Thyroid gland (tissue), 4 donors: Measurements from ENCODE around the gene CRISPLD2.

Experiments
- POLR2A ChIP-seq, 2 donors: fragments of 450-650 bp; IDR thresholded peaks; one replicate each; pipeline ENCODE4 v1.6.1; 2017; ENCODE audit warnings: antibody characterized with exemption in 2 of 2, mild to moderate bottlenecking in 2 of 2, moderate library complexity in 1 of 2
- TF ChIP-seq, protein P1 (sequence below), 6 experiments: fragments of 200-600 bp in 3 of 6; fragments of 450-650 bp in 3 of 6; sonication (generic) in 3 of 6; IDR thresholded peaks; one replicate each; pipeline ENCODE4 v1.5.1; 2016 to 2019; ENCODE audit warnings: antibody characterized with exemption in 6 of 6, mild to moderate bottlenecking in 2 of 6, inconsistent platforms in 1 of 6, moderate library complexity in 1 of 6

DNA sequence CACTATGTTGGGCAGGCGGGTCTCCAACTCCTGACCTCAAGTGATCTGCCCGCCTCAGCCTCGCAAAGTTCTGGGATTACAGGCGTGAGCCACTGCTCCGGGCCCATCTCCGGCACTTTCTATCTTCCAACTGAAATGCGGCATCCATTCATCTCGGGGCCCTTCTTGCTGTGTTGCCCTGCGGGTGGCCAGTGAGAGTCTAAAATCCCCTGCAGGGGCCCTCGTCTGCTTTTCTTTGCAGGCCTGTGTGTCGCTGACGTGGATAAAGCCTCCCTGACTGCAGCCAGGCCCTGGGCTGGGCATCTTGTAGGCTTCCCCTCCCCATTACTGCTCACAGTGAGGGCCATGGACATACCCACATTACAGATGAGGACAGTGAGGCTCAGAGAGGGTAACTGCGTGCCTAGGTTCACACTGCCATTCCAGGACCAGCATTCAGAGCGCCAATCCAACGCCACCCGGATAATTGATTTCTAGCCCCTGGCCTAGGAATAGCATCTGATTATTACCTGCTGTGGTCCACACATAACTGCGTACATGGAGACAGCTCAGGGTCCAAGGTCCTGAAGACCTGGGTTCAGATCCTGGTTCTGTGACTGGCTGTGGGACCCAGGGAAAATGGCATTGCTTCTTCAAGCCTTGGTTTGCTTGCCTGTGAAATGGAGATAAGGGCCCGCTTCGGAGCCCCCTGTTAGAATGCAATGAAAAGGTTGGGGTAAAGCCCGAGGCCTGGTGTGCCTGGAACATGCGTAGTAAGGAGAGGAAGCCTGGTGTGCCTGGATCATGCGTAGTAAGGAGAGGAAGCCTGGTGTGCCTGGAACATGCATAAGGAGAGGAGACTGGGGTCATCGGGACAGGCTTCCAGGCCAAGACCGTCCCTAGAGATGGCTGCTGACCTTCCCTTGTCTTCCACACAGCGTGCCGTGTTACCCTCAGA, 25.0 kb downstream of the CRISPLD2 start:
- TF ChIP-seq, protein P1, sequence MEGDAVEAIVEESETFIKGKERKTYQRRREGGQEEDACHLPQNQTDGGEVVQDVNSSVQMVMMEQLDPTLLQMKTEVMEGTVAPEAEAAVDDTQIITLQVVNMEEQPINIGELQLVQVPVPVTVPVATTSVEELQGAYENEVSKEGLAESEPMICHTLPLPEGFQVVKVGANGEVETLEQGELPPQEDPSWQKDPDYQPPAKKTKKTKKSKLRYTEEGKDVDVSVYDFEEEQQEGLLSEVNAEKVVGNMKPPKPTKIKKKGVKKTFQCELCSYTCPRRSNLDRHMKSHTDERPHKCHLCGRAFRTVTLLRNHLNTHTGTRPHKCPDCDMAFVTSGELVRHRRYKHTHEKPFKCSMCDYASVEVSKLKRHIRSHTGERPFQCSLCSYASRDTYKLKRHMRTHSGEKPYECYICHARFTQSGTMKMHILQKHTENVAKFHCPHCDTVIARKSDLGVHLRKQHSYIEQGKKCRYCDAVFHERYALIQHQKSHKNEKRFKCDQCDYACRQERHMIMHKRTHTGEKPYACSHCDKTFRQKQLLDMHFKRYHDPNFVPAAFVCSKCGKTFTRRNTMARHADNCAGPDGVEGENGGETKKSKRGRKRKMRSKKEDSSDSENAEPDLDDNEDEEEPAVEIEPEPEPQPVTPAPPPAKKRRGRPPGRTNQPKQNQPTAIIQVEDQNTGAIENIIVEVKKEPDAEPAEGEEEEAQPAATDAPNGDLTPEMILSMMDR (IDR thresholded peaks at IDR 0.05): no peak
- TF ChIP-seq POLR2A (IDR thresholded peaks at IDR 0.05): no peak
